ENCODE data around the gene CDIP1.

DNA sequence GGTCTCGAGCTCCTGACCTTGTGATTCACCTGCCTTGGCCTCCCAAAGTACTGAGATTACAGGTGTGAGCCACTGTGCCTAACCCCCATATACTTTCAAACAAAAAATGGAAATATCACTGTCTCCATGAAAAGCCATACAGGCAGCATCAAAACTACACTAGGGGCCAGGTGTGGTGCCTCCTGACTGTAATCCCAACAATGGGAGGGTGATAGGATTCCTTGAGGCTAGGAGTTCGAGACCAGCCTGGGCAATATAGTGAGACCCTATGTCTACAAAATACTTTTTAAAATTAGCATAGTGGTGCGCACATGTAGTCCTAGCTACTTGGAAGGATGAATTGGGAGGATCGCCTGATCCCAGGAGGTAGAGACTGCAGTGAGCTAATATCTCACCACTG is 46.7 kb downstream of the CDIP1 start:
- TF ChIP-seq, protein P1, sequence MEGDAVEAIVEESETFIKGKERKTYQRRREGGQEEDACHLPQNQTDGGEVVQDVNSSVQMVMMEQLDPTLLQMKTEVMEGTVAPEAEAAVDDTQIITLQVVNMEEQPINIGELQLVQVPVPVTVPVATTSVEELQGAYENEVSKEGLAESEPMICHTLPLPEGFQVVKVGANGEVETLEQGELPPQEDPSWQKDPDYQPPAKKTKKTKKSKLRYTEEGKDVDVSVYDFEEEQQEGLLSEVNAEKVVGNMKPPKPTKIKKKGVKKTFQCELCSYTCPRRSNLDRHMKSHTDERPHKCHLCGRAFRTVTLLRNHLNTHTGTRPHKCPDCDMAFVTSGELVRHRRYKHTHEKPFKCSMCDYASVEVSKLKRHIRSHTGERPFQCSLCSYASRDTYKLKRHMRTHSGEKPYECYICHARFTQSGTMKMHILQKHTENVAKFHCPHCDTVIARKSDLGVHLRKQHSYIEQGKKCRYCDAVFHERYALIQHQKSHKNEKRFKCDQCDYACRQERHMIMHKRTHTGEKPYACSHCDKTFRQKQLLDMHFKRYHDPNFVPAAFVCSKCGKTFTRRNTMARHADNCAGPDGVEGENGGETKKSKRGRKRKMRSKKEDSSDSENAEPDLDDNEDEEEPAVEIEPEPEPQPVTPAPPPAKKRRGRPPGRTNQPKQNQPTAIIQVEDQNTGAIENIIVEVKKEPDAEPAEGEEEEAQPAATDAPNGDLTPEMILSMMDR (IDR thresholded peaks at IDR 0.05), result no peak
- TF ChIP-seq POLR2AphosphoS5 (IDR thresholded peaks at IDR 0.05), result no peak
- TF ChIP-seq POLR2A (IDR thresholded peaks at IDR 0.05), result no peak

Data from prostate gland (tissue), 2 donors.